C1 segment of cervical spinal cord (tissue), 14 donors: Measurements from ENCODE around the gene SMAP1.
"Not testable (repeated sequence)": the region's sequence is repeated elsewhere in the genome, so short reads cannot be mapped to it uniquely, and the experiment has no call there.

Source experiments
- DNase-seq, 14 donors: peaks; one replicate each; lab custom pipeline; 2025; lab: John Stamatoyannopoulos, UW

Gene SMAP1

GRCh38 chr6:70739534-70739933 lies 71.9 kb downstream of the SMAP1 start:
- no peak for DNase-seq

- not testable (repeated sequence) for DNase-seq
Measured at GRCh38 chr6:70740746-70741145, 73.1 kb downstream of the SMAP1 start.

GRCh38 chr6:70742462-70742861 lies 74.8 kb downstream of the SMAP1 start:
- DNase-seq: not testable (repeated sequence)

GRCh38 chr6:70753870-70754380 lies 86.2 kb downstream of the SMAP1 start:
- no peak for DNase-seq

- no peak for DNase-seq
Measured at GRCh38 chr6:70758883-70759282, 91.2 kb downstream of the SMAP1 start.

- DNase-seq: no peak
Measured at GRCh38 chr6:70763754-70764510, 96.2 kb downstream of the SMAP1 start.

GRCh38 chr6:70764706-70765105 lies 97.0 kb downstream of the SMAP1 start:
- no peak for DNase-seq

- DNase-seq: not testable (repeated sequence)
Measured at GRCh38 chr6:70771351-70771750, 103.7 kb downstream of the SMAP1 start.

- DNase-seq: no peak
Measured at GRCh38 chr6:70779934-70780333, 112.3 kb downstream of the SMAP1 start.

- DNase-seq: no peak
Measured at GRCh38 chr6:70790483-70791224, 123.0 kb downstream of the SMAP1 start.

GRCh38 chr6:70797625-70798024 lies 129.9 kb downstream of the SMAP1 start:
- no peak for DNase-seq

GRCh38 chr6:70806086-70806485 lies 138.4 kb downstream of the SMAP1 start:
- no peak for DNase-seq

GRCh38 chr6:70811788-70812187 lies 144.1 kb downstream of the SMAP1 start:
- no peak for DNase-seq

GRCh38 chr6:70813885-70814284 lies 146.2 kb downstream of the SMAP1 start:
- DNase-seq: no peak

GRCh38 chr6:70819646-70820045 lies 152.0 kb downstream of the SMAP1 start:
- no peak for DNase-seq

- DNase-seq: no peak
Measured at GRCh38 chr6:70820778-70821177, 153.1 kb downstream of the SMAP1 start.

- DNase-seq: no peak
Measured at GRCh38 chr6:70821751-70822150, 154.1 kb downstream of the SMAP1 start.

- no peak for DNase-seq
Measured at GRCh38 chr6:70823651-70824050, 156.0 kb downstream of the SMAP1 start.

GRCh38 chr6:70831427-70831826 lies 163.7 kb downstream of the SMAP1 start:
- no peak for DNase-seq

GRCh38 chr6:70834520-70834919 lies 166.8 kb downstream of the SMAP1 start:
- no peak for DNase-seq

- no peak for DNase-seq
Measured at GRCh38 chr6:70838907-70839285, 171.2 kb downstream of the SMAP1 start.

- DNase-seq: no peak
Measured at GRCh38 chr6:70839286-70840266, 171.9 kb downstream of the SMAP1 start.
